Keratinocyte (primary cell): Measurements from ENCODE around the gene SYS1. TPM values are rescaled to one million over a fixed set of nuclear protein-coding genes. Genes with fewer than 3 reads are reported as not detected.

Experiments
- DNase-seq: peaks from one replicate; pipeline ENCODE4 v3.0.0-alpha.2; 2011; ENCODE audit warnings: low read depth, missing footprints, low spot score
- FAIRE-seq: peaks from 2 replicates; lab custom pipeline; 2011; peaks lifted over from hg19 to GRCh38; lab: Jason Lieb, UNC
- H2AFZ ChIP-seq: 2 replicates; pipeline ENCODE4 v1.6.0; 2012; ENCODE audit warnings: low read length, control low read depth, inconsistent platforms; ENCODE audit not compliant: control insufficient read depth
- H3K27ac ChIP-seq: 2 replicates; pipeline ENCODE4 v1.5.1; 2011; ENCODE audit warnings: low read length; ENCODE audit not compliant: control insufficient read depth, insufficient read depth
- H3K27me3 ChIP-seq: 3 replicates; pipeline ENCODE4 v1.6.0; 2011; ENCODE audit warnings: low read length; ENCODE audit not compliant: control insufficient read depth, insufficient read depth; ENCODE audit errors: extremely low read depth
- H3K36me3 ChIP-seq, 2 experiments: 2 replicates in 1 of 2; 3 replicates in 1 of 2; pipeline ENCODE4 v1.5.1; 2011; ENCODE audit warnings: low read length in 2 of 2, mild to moderate bottlenecking in 1 of 2; ENCODE audit not compliant: control insufficient read depth in 2 of 2, insufficient read depth in 2 of 2; ENCODE audit errors: extremely low read depth in 1 of 2
- H3K4me1 ChIP-seq: 3 replicates; pipeline ENCODE4 v1.5.1; 2011; ENCODE audit warnings: low read length; ENCODE audit not compliant: control insufficient read depth, insufficient read depth; ENCODE audit errors: extremely low read depth
- H3K4me2 ChIP-seq: 3 replicates; pipeline ENCODE4 v1.6.0; 2011; ENCODE audit warnings: low read depth, low read length; ENCODE audit not compliant: control insufficient read depth, insufficient read depth; ENCODE audit errors: extremely low read depth
- H3K4me3 ChIP-seq, 3 experiments: fragments of 200-600 bp in 1 of 3; sonication (generic) in 1 of 3; 2 replicates in 2 of 3; 3 replicates in 1 of 3; pipeline ENCODE4 v1.5.1; 2011 to 2016; ENCODE audit warnings: low read length in 3 of 3, mild to moderate bottlenecking in 3 of 3, control low read depth in 2 of 3, inconsistent platforms in 1 of 3, low read depth in 1 of 3, mixed read lengths in 1 of 3, mixed run types in 1 of 3, moderate library complexity in 1 of 3; ENCODE audit not compliant: control insufficient read depth in 2 of 3, insufficient read depth in 2 of 3; ENCODE audit errors: extremely low read depth in 1 of 3
- H3K79me2 ChIP-seq: 2 replicates; pipeline ENCODE4 v1.6.0; 2012; ENCODE audit warnings: low read length; ENCODE audit not compliant: control insufficient read depth, insufficient read depth
- H3K9ac ChIP-seq: 3 replicates; pipeline ENCODE4 v1.6.0; 2011; ENCODE audit warnings: low read length; ENCODE audit not compliant: control insufficient read depth, insufficient read depth; ENCODE audit errors: extremely low read depth
- H3K9me1 ChIP-seq: 3 replicates; pipeline ENCODE4 v1.6.0; 2011; ENCODE audit warnings: low read length; ENCODE audit not compliant: control insufficient read depth, insufficient read depth; ENCODE audit errors: extremely low read depth
- H3K9me3 ChIP-seq: 2 replicates; pipeline ENCODE4 v1.5.1; 2012; ENCODE audit warnings: low read depth, low read length; ENCODE audit not compliant: control insufficient read depth
- H4K20me1 ChIP-seq: 3 replicates; pipeline ENCODE4 v1.6.0; 2011; ENCODE audit warnings: low read length; ENCODE audit not compliant: control insufficient read depth, insufficient read depth; ENCODE audit errors: extremely low read depth
- CTCF ChIP-seq, 3 experiments: IDR thresholded peaks in 1 of 3; conservative IDR thresholded peaks in 1 of 3; optimal IDR thresholded peaks in 1 of 3; 2 replicates in 2 of 3; 3 replicates in 1 of 3; pipeline versions ENCODE3 to v1.5.1; 2011; ENCODE audit warnings: low read length in 3 of 3, mild to moderate bottlenecking in 3 of 3, moderate library complexity in 2 of 3, control low read depth in 1 of 3, inconsistent platforms in 1 of 3; ENCODE audit not compliant: insufficient read depth in 2 of 3; ENCODE audit errors: extremely low read depth in 1 of 3
- EZH2 ChIP-seq: IDR thresholded peaks from one replicate; pipeline ENCODE4 v1.6.1; 2012; ENCODE audit warnings: inconsistent platforms, mild to moderate bottlenecking, low read length, moderate library complexity
- dilution Hi-C: fragments of 300-500 bp; cut with MboI; formaldehyde crosslinking; loops from one replicate; pipeline ENCODE4 v1.7.0; 2020; ENCODE audit warnings: low sequenced_read_pairs; ENCODE audit not compliant: extremely low pct_ligation_motif_present
- polyA plus RNA-seq, 5 experiments: library from polyadenylated mRNA; depleted of rRNA in 3 of 5; stranded (reverse) in 3 of 5; stranded (forward) in 1 of 5; unstranded in 1 of 5; fragments of >200 nt; gene quantifications; 1 replicate in 1 of 5; 2 replicates in 3 of 5; 3 replicates in 1 of 5; pipeline versions ENCODE4 v1.2.1 to v1.2.3, GENCODE V29; 2011 to 2012; ENCODE audit warnings: missing spikeins in 2 of 5, low read depth in 1 of 5, low replicate concordance in 1 of 5

Gene SYS1
- polyA plus RNA-seq, 1 donor (not counting 4 experiments of a cell fraction or from before 2014, with no cell fraction given) = 16.8 TPM

- H3K36me3 ChIP-seq = peaks cover 9 to 17% of the 10 kb centered on the region in 2 experiments
These were observed 7.7 kb downstream of the SYS1 start for GRCh38 chr20:45370571-45371160.

GRCh38 chr20:45372241-45372640 lies 9.3 kb downstream of the SYS1 start:
- H3K36me3 ChIP-seq = peaks cover 5 to 8% of the 10 kb centered on the region in 2 experiments
- no peaks in the 10 kb centered on the region for H3K9me1 ChIP-seq
- H3K4me2 ChIP-seq = no peak overlapping the region
- DNase-seq (no peak), FAIRE-seq (no peak)
- H3K27ac ChIP-seq = no peak overlapping the region
- H4K20me1 ChIP-seq = no peaks in the 10 kb centered on the region
- no peaks in the 10 kb centered on the region for H3K27me3 ChIP-seq
- no peak overlapping the region for H3K9ac ChIP-seq
- H3K79me2 ChIP-seq = no peaks in the 10 kb centered on the region
- no peak overlapping the region for H2AFZ ChIP-seq
- no peaks in the 10 kb centered on the region for H3K9me3 ChIP-seq
- TF ChIP-seq CTCF (optimal IDR thresholded peaks at IDR 0.05 in 1 of 3, IDR thresholded peaks at IDR 0.05 in 1 of 3, conservative IDR thresholded peaks at IDR 0.05 in 1 of 3; ENCODE audit: extremely low read depth in 1 of 3, insufficient read depth in 2 of 3, low read length in 3 of 3) (no peak), EZH2 (no peak)
- H3K4me3 ChIP-seq = no peak overlapping the region
- H3K4me1 ChIP-seq = peaks cover 5% of the 10 kb centered on the region
- dilution Hi-C loops = no loop called here

More at GRCh38 chr20:45370571-45371160, 7.7 kb downstream of the SYS1 start:
- Histone ChIP-seq H3K9me1 (no peaks in the 10 kb centered on the region), H2AFZ (no peak overlapping the region), H3K27ac (no peak overlapping the region), H3K4me2 (no peak overlapping the region), H3K79me2 (peaks cover 2% of the 10 kb centered on the region), H3K4me3 (no peak overlapping the region), H4K20me1 (no peaks in the 10 kb centered on the region), H3K4me1 (peaks cover 5% of the 10 kb centered on the region), H3K9ac (no peak overlapping the region), H3K9me3 (no peaks in the 10 kb centered on the region), H3K27me3 (no peaks in the 10 kb centered on the region)
- DNase-seq = no peak
- no peak for TF ChIP-seq EZH2
- no peak for FAIRE-seq
- dilution Hi-C loops = no loop called here
